RCC 7860 (cell line): Measurements from ENCODE around the gene SFT2D1.

Experiments used
- DNase-seq: peaks from one replicate; pipeline ENCODE4 v3.0.0-alpha.2; 2015; ENCODE audit warnings: low spot score
- FAIRE-seq: peaks from 2 replicates; lab custom pipeline; 2012; peaks lifted over from hg19 to GRCh38; lab: Jason Lieb, UNC

SFT2D1 gene

GRCh38 chr6:166282394-166283032 is 59.8 kb downstream of the SFT2D1 start:
- FAIRE-seq (no peak), DNase-seq (no peak)

- DNase-seq, result no peak
- no peak for FAIRE-seq
Measured at GRCh38 chr6:166281104-166281503, 61.2 kb downstream of the SFT2D1 start.

GRCh38 chr6:166279393-166279679 is 63.0 kb downstream of the SFT2D1 start:
- FAIRE-seq (no peak), DNase-seq (no peak)

GRCh38 chr6:166278579-166279392 is 63.6 kb downstream of the SFT2D1 start:
- DNase-seq (no peak), FAIRE-seq (no peak)

GRCh38 chr6:166277892-166278578 is 64.3 kb downstream of the SFT2D1 start:
- DNase-seq, result no peak
- FAIRE-seq, result no peak

GRCh38 chr6:166277018-166277417 is 65.3 kb downstream of the SFT2D1 start:
- FAIRE-seq (no peak), DNase-seq (no peak)

- DNase-seq (no peak), FAIRE-seq (no peak)
Measured at GRCh38 chr6:166275714-166276166, 66.6 kb downstream of the SFT2D1 start.

GRCh38 chr6:166274739-166275370 is 67.5 kb downstream of the SFT2D1 start:
- FAIRE-seq (no peak), DNase-seq (no peak)

GRCh38 chr6:166274163-166274562 is 68.2 kb downstream of the SFT2D1 start:
- no peak for FAIRE-seq

GRCh38 chr6:166271376-166271765 is 71.0 kb downstream of the SFT2D1 start:
- DNase-seq (no peak), FAIRE-seq (no peak)

More at GRCh38 chr6:166274163-166274562, 68.2 kb downstream of the SFT2D1 start:
- DNase-seq, result no peak

- FAIRE-seq (no peak), DNase-seq (no peak)
Measured at GRCh38 chr6:166270706-166271375, 71.5 kb downstream of the SFT2D1 start.
